Astrocyte (in vitro differentiated cells and primary cell): Measurements from ENCODE around the gene TMEM203. TPM values are rescaled to one million over a fixed set of nuclear protein-coding genes. Genes with fewer than 3 reads are reported as not detected.

Source experiments
- DNase-seq: peaks from one replicate; pipeline ENCODE4 v3.0.0-alpha.2; 2010; ENCODE audit warnings: low read depth
- FAIRE-seq: peaks from 2 replicates; lab custom pipeline; 2011; peaks lifted over from hg19 to GRCh38; lab: Jason Lieb, UNC
- H2AFZ ChIP-seq: 2 replicates; pipeline ENCODE4 v1.6.0; 2012; ENCODE audit warnings: low read depth, low read length, inconsistent platforms
- H3K27ac ChIP-seq: 2 replicates; pipeline ENCODE4 v1.5.1; 2011; ENCODE audit warnings: low read depth, low read length, inconsistent platforms
- H3K27me3 ChIP-seq: 2 replicates; pipeline ENCODE4 v1.6.0; 2011; ENCODE audit warnings: low read length, inconsistent platforms; ENCODE audit not compliant: insufficient read depth
- H3K36me3 ChIP-seq: 2 replicates; pipeline ENCODE4 v1.5.1; 2011; ENCODE audit warnings: low read length, inconsistent platforms; ENCODE audit not compliant: insufficient read depth
- H3K4me1 ChIP-seq: 2 replicates; pipeline ENCODE4 v1.5.1; 2011; ENCODE audit warnings: low read length, inconsistent platforms; ENCODE audit not compliant: insufficient read depth
- H3K4me2 ChIP-seq: 2 replicates; pipeline ENCODE4 v1.6.0; 2012; ENCODE audit warnings: low read length, inconsistent platforms
- H3K4me3 ChIP-seq: 2 replicates; pipeline ENCODE4 v1.5.1; 2011; ENCODE audit warnings: low read depth, mild to moderate bottlenecking, low read length, inconsistent platforms; ENCODE audit not compliant: insufficient read depth
- H3K79me2 ChIP-seq: 2 replicates; pipeline ENCODE4 v1.6.0; 2012; ENCODE audit warnings: mild to moderate bottlenecking, low read length, inconsistent platforms; ENCODE audit not compliant: insufficient read depth
- H3K9ac ChIP-seq: 2 replicates; pipeline ENCODE4 v1.6.0; 2012; ENCODE audit warnings: mild to moderate bottlenecking, low read length, inconsistent platforms
- H3K9me3 ChIP-seq: 2 replicates; pipeline ENCODE4 v1.5.1; 2012; ENCODE audit warnings: low read depth, mild to moderate bottlenecking, low read length, inconsistent platforms; ENCODE audit not compliant: insufficient read depth
- H4K20me1 ChIP-seq: 2 replicates; pipeline ENCODE4 v1.6.0; 2012; ENCODE audit warnings: low read length, inconsistent platforms; ENCODE audit not compliant: insufficient read depth
- H3K27ac Mint-ChIP-seq: one replicate; pipeline ENCODE4 v1.8.0; 2021; ENCODE audit warnings: mild to moderate bottlenecking, mixed read lengths; ENCODE audit not compliant: unreplicated experiment
- H3K27me3 Mint-ChIP-seq: one replicate; pipeline ENCODE4 v1.8.0; 2021; ENCODE audit warnings: low read depth, mixed read lengths; ENCODE audit not compliant: unreplicated experiment
- H3K36me3 Mint-ChIP-seq: one replicate; pipeline ENCODE4 v1.8.0; 2021; ENCODE audit warnings: low read depth, mixed read lengths; ENCODE audit not compliant: unreplicated experiment
- H3K4me1 Mint-ChIP-seq: one replicate; pipeline ENCODE4 v1.8.0; 2021; ENCODE audit warnings: low read depth, mixed read lengths; ENCODE audit not compliant: unreplicated experiment
- H3K4me3 Mint-ChIP-seq: one replicate; pipeline ENCODE4 v1.8.0; 2021; ENCODE audit warnings: mild to moderate bottlenecking, moderate library complexity, mixed read lengths; ENCODE audit not compliant: unreplicated experiment
- H3K9me3 Mint-ChIP-seq: one replicate; pipeline ENCODE4 v1.8.0; 2021; ENCODE audit warnings: mild to moderate bottlenecking, mixed read lengths; ENCODE audit not compliant: unreplicated experiment
- CTCF ChIP-seq: IDR thresholded peaks from 2 replicates; pipeline ENCODE4 v1.5.1; 2011; ENCODE audit warnings: low read depth, mild to moderate bottlenecking, inconsistent platforms, low read length, moderate library complexity; ENCODE audit not compliant: insufficient read depth
- EZH2 ChIP-seq: IDR thresholded peaks from 2 replicates; pipeline ENCODE4 v1.6.1; 2012; ENCODE audit warnings: mild to moderate bottlenecking, low read length, inconsistent platforms; ENCODE audit not compliant: insufficient read depth
- total RNA-seq: library from RNA; stranded (reverse); gene quantifications from 2 replicates; pipeline ENCODE4 v1.2.1, GENCODE V29; 2021

TMEM203 gene
- total RNA-seq, 1 donor from 2014 or later, result 28.7 TPM

- no peak overlapping the region for H3K4me3 ChIP-seq
- H3K9me3 ChIP-seq, result no peaks in the 10 kb centered on the region
- no peak overlapping the region for H2AFZ ChIP-seq
- H3K36me3 Mint-ChIP-seq, result no peaks in the 10 kb centered on the region
- no peak overlapping the region for H3K4me3 Mint-ChIP-seq
- H3K27me3 Mint-ChIP-seq, result no peaks in the 10 kb centered on the region
- H3K27ac Mint-ChIP-seq, result no peak overlapping the region
- DNase-seq, result no peak
- H3K36me3 ChIP-seq, result no peaks in the 10 kb centered on the region
- no peaks in the 10 kb centered on the region for H3K27me3 ChIP-seq
- H3K4me1 Mint-ChIP-seq, result no peaks in the 10 kb centered on the region
- no peak overlapping the region for H3K27ac ChIP-seq
- H3K4me2 ChIP-seq, result no peak overlapping the region
- H3K9me3 Mint-ChIP-seq, result no peaks in the 10 kb centered on the region
- H4K20me1 ChIP-seq, result no peaks in the 10 kb centered on the region
- no peak for TF ChIP-seq EZH2
- TF ChIP-seq CTCF, result no peak
- no peak overlapping the region for H3K9ac ChIP-seq
- no peak for FAIRE-seq
- no peaks in the 10 kb centered on the region for H3K79me2 ChIP-seq
- peaks cover 11% of the 10 kb centered on the region for H3K4me1 ChIP-seq
These were observed 26.1 kb upstream of the TMEM203 start for GRCh38 chr9:137231372-137232039.

- H3K27me3 Mint-ChIP-seq, result no peaks in the 10 kb centered on the region
- Histone ChIP-seq H3K4me3 (no peak within 1 kb of the TSS), H3K4me2 (no peak within 1 kb of the TSS), H3K27ac (no peak within 1 kb of the TSS), H3K9ac (no peak within 1 kb of the TSS), H2AFZ (no peak within 1 kb of the TSS), H4K20me1 (no peaks in the 10 kb centered on the region), H3K4me1 (peaks cover 12% of the 10 kb centered on the region), H3K36me3 (no peaks in the 10 kb centered on the region), H3K9me3 (no peaks in the 10 kb centered on the region), H3K27me3 (no peaks in the 10 kb centered on the region), H3K79me2 (no peaks in the 10 kb centered on the region)
- TF ChIP-seq EZH2, result no peak
- TF ChIP-seq CTCF, result no peak
- no peak for DNase-seq
- FAIRE-seq, result no peak
- H3K4me3 Mint-ChIP-seq, result no peak within 1 kb of the TSS
- peaks cover 4% of the 10 kb centered on the region for H3K4me1 Mint-ChIP-seq
- no peaks in the 10 kb centered on the region for H3K9me3 Mint-ChIP-seq
- no peak within 1 kb of the TSS for H3K27ac Mint-ChIP-seq
- H3K36me3 Mint-ChIP-seq, result no peaks in the 10 kb centered on the region
These were observed 25.4 kb upstream of the TMEM203 start, which contains the start of gene SLC34A3 for GRCh38 chr9:137230705-137231371. Gene SLC34A3 (plus strand): TSS chr9:137230901. CDS start chr9:137231703, 802 bp downstream.
